GM19438 (cell line): ENCODE data around the gene AUTS2.

Experiments used
- ATAC-seq: cut with Tn5 transposase; IDR thresholded peaks from one replicate; pipeline ENCODE4 v1.9.1; 2021; ENCODE audit warnings: low read depth; ENCODE audit not compliant: unreplicated experiment

Gene AUTS2

DNA sequence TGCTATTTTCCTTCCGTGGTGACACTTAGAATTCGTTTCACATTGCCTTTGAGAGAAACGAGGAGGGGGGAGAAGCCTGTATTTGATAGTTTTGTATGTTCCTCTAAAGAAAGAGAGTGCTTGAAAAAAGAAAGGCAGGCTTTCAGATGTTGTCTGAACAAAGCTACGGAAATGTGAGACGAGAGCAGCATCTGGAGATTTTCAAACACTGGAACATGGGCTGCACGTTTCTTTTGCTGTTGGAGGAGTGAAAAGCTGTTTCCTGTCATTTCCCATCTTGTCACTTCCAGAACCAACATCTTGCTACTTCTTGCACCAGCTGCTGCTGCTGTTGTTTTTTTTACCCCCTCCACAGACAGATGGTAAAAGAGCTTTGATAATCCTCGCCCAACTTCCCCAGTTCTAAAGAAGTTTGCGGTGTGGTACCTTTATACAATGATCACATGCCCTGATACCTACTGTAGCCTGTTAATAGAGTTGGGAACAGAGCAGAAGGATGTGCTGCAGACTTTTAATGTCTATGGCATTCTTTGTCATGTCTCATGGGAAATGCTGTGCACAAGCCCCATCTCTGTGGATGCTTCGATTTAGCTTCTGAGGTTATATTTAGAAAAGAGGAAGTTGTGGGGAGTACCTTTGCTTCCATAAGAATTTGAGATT lies 408.1 kb downstream of the AUTS2 start:
- ATAC-seq: no peak

GRCh38 chr7:70008466-70008865 lies 410.2 kb downstream of the AUTS2 start:
- ATAC-seq: no peak

- no peak for ATAC-seq
These were observed 416.4 kb downstream of the AUTS2 start for GRCh38 chr7:70014472-70015177.

GRCh38 chr7:70015353-70015752 lies 417.1 kb downstream of the AUTS2 start:
- no peak for ATAC-seq

- ATAC-seq: no peak
These were observed 417.9 kb downstream of the AUTS2 start for GRCh38 chr7:70016044-70016770.

DNA sequence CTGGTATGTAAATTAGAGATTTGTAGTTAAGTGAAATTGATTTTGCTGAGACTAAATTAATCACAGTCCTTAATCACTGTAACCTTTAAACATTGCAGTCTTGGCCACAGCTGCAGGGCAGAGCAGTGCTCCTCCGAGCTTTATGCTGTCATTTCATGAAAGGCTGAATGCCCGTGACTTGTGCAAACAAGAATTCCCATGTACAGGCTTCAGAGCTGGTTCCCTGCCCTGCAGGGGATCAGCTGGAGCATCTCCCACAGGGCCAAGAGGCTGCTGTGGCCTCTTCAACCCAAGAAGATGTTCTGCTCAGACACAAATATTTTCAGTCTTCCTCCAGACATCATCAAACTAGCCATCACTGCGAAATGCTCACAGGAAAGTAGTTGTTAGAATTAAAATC lies 419.1 kb downstream of the AUTS2 start:
- no peak for ATAC-seq

DNA sequence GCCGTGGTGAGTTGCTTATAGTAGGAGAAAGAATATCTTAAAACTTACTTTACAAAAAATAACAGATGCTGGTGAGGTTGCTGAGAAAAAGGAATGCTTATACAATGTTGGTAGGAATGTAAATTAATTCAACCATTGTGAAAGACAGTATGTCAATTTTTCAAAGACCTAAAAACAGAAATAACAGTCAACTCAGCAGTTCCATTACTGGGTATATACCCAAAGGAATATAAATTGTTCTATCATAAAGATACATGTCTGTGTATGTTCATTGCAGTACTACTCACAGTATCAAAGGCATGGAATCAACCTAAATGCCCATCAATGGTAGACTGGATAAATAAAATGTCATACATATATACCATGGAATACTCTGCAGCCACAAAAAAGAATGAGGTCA lies 420.4 kb downstream of the AUTS2 start:
- no peak for ATAC-seq

DNA sequence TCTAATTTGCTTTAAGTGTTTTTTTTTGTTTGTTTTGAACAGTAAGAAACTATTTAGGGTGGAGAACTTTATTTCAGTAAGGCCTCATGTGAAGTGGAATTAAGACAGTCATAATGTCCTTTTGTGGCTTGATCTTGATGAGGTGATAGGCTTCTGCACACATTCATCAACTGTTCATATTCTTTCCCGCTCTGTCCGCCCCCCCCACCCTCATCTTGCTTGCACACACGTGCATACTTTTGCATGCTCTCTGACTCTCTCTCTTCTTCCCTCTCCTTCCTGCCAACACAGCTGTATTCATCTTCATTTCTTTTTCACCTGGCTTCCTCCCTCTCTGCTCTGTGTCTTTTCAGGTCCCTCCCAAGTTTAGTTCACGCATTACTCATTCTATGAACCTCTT lies 429.6 kb downstream of the AUTS2 start:
- no peak for ATAC-seq

- ATAC-seq: no peak
These were observed 430.3 kb downstream of the AUTS2 start for GRCh38 chr7:70028620-70029019.

DNA sequence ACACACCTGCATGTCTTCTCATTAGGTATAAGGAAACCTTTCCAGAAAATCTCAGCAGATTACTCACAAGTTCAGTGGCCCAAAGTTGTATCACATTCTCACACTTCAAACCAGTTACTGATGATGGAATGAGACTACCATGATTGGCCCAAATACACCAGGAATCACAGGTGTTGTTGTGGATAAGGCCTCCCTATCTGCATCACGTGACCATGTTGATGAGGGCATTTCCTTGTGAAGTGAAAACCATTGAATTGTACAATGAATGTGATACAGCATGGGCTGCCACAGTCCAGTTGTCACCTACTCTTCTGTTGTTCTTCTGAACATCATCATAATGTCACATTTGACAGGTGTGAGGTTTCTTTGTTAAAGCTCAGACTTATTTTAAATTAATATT lies 431.7 kb downstream of the AUTS2 start:
- no peak for ATAC-seq

GRCh38 chr7:70030745-70031144 lies 432.5 kb downstream of the AUTS2 start:
- no peak for ATAC-seq

- no peak for ATAC-seq
These were observed 433.0 kb downstream of the AUTS2 start for GRCh38 chr7:70031245-70031644.

DNA sequence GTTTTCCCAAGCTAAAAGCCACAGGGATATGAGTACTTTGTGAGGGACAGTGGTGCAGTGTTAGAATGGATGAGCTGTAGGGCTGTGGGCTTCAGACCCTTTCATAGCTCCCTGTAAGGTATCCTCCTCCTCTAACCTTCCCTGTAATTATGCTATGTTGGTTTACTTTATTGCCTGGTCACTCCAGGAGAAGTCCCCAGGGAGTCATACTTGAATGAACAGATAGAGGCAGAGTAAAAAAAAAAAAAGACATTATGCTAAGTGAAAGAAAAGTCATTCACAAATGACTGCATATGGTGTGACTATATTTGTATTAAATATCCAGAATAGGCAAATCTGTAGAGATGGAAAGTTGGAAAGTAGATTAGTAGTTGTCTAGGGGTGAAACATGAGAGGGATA lies 434.4 kb downstream of the AUTS2 start:
- no peak for ATAC-seq

- ATAC-seq: no peak
These were observed 435.0 kb downstream of the AUTS2 start for GRCh38 chr7:70033226-70033625.

- ATAC-seq: no peak
These were observed 436.7 kb downstream of the AUTS2 start for GRCh38 chr7:70034999-70035398.

DNA sequence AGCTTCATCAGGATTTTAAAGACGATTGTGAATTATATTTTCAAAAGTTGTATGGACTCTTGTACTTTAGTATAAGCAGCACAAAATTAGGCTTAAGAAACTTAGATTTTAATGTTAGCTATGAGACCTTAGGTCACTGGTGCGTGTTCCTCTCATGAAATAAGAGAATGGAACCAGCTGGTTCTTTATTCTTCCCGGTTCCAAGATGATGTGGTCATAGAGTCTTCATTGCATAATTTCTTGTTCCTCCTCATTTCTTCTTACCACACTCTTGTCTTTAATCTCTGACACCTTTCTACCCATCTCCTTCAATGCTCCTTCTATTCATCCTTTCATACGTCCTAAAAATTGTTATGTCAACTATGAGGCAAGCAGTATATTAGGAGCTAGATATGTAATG lies 437.2 kb downstream of the AUTS2 start:
- ATAC-seq: no peak

DNA sequence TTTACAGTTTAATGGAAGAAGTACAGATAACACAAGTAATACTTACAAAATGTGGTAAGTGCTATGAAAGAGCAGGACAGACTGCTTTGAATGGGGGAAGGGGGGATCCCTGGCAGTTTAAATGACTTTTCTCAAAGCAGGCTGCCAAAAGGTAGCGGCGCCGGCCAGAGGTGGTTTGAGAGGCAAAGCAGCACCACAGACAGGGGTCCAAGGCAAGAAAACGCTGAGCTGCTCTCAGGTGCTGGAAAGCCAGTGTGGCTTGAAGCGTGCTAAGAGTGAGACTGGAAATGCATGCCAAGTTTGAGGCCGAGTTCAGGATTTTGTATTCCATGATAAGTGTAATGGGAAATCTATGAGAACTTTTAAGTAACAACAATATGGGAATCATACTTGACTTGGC lies 437.7 kb downstream of the AUTS2 start:
- ATAC-seq: no peak

DNA sequence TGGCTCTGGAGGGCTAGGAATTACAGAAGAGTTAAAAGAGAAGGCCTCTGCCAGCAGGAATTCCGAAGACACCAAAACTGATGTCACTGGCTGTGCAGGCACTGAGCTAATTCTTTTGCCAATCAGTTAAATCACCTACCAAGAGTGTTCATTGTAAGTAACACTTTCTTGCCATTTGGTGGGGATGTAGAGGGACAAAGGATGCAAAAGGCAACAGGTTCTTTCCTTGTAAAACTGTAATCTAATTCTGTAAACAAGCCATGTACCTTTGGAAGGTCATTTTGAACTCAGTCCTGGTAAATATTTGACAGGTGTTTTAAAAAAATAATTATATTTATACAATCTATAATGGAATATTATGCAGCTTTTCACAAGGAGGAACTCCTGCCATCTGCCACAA lies 438.4 kb downstream of the AUTS2 start:
- no peak for ATAC-seq

- no peak for ATAC-seq
These were observed 439.1 kb downstream of the AUTS2 start for GRCh38 chr7:70037171-70037933.

- no peak for ATAC-seq
These were observed 441.8 kb downstream of the AUTS2 start for GRCh38 chr7:70040051-70040450.
